ENCODE results near the gene CYB561.

- TF ChIP-seq CTCF (IDR thresholded peaks at IDR 0.05; ENCODE audit: insufficient read depth, low read depth, low read length) (no peak), EZH2 (IDR thresholded peaks at IDR 0.05; ENCODE audit: insufficient read depth, low read length) (no peak)
Measured at GRCh38 chr17:63441654-63442053, 4.5 kb downstream of the CYB561 start.
